ENCODE results near the gene FANCM. TPM values are rescaled to one million over a fixed set of nuclear protein-coding genes. Genes with fewer than 3 reads are reported as not detected.
"Not testable (repeated sequence)": the region's sequence is repeated elsewhere in the genome, so short reads cannot be mapped to it uniquely, and the experiment has no call there.

The FANCM gene
- total RNA-seq, 1 donor from 2014 or later = 9.9 TPM

DNA sequence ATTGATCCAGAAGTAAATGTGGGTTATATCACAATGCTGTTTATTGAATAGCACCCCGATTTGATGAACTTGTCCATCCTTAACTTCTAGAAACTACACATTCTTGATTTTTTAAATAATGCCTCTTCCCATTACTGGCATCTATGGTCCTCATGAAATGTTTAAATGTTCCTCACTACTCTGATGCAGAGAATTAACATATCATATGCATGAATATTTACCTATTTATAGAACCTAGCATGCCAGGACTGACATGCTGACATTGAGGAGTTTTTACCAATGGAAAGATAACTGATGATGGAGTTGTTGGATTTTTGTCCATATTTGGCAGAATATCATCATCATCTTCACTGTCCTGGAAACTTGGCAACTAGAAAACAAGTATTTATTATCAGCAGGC lies 74.4 kb downstream of the FANCM start:
- Mint-ChIP-seq H3K4me3 (ENCODE audit: unreplicated experiment) (no peak overlapping the region), H3K27ac (ENCODE audit: unreplicated experiment) (no peak overlapping the region), H3K4me1 (ENCODE audit: unreplicated experiment) (peaks cover 8% of the 10 kb centered on the region), H3K27me3 (ENCODE audit: unreplicated experiment) (peaks cover 2% of the 10 kb centered on the region), H3K9me3 (ENCODE audit: unreplicated experiment) (no peaks in the 10 kb centered on the region), H3K36me3 (ENCODE audit: low read depth, unreplicated experiment) (peaks cover 30% of the 10 kb centered on the region)
- DNase-seq (ENCODE audit: low spot score) = no peak
- TF ChIP-seq, protein P1, sequence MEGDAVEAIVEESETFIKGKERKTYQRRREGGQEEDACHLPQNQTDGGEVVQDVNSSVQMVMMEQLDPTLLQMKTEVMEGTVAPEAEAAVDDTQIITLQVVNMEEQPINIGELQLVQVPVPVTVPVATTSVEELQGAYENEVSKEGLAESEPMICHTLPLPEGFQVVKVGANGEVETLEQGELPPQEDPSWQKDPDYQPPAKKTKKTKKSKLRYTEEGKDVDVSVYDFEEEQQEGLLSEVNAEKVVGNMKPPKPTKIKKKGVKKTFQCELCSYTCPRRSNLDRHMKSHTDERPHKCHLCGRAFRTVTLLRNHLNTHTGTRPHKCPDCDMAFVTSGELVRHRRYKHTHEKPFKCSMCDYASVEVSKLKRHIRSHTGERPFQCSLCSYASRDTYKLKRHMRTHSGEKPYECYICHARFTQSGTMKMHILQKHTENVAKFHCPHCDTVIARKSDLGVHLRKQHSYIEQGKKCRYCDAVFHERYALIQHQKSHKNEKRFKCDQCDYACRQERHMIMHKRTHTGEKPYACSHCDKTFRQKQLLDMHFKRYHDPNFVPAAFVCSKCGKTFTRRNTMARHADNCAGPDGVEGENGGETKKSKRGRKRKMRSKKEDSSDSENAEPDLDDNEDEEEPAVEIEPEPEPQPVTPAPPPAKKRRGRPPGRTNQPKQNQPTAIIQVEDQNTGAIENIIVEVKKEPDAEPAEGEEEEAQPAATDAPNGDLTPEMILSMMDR (IDR thresholded peaks at IDR 0.05; ENCODE audit: unreplicated experiment) = no peak

DNA sequence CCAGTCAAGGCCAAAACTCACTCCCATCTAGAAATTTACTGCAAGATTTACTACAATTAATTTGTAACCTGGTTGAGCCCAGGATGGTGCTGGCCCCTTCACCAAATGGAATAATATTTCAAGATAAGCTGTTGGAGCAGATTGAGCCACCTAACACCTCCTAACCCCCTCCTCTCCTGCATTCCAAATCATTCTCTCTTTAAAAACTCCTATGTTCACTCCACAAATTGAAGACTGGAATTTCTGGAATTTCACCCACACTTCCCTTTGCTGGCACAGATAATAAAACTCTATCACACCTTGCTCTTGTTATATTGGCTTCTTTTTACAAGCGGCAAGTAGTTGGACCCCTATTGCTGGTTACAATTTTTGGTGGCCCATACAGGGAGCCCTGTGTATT lies 75.6 kb downstream of the FANCM start:
- H3K27ac Mint-ChIP-seq (ENCODE audit: unreplicated experiment) = no peak overlapping the region
- no peaks in the 10 kb centered on the region for H3K9me3 Mint-ChIP-seq (ENCODE audit: unreplicated experiment)
- peaks cover 30% of the 10 kb centered on the region for H3K36me3 Mint-ChIP-seq (ENCODE audit: low read depth, unreplicated experiment)
- peaks cover 8% of the 10 kb centered on the region for H3K4me1 Mint-ChIP-seq (ENCODE audit: unreplicated experiment)
- no peak for DNase-seq (ENCODE audit: low spot score)
- no peak overlapping the region for H3K4me3 Mint-ChIP-seq (ENCODE audit: unreplicated experiment)
- peaks cover 2% of the 10 kb centered on the region for H3K27me3 Mint-ChIP-seq (ENCODE audit: unreplicated experiment)
- TF ChIP-seq, protein P1 (IDR thresholded peaks at IDR 0.05; ENCODE audit: unreplicated experiment) = no peak

GRCh38 chr14:45212231-45212630 lies 76.5 kb downstream of the FANCM start:
- peaks cover 2% of the 10 kb centered on the region for H3K27me3 Mint-ChIP-seq (ENCODE audit: unreplicated experiment)
- DNase-seq (ENCODE audit: low spot score) = no peak
- H3K9me3 Mint-ChIP-seq (ENCODE audit: unreplicated experiment) = no peaks in the 10 kb centered on the region
- peaks cover 8% of the 10 kb centered on the region for H3K4me1 Mint-ChIP-seq (ENCODE audit: unreplicated experiment)
- H3K36me3 Mint-ChIP-seq (ENCODE audit: low read depth, unreplicated experiment) = peaks cover 26% of the 10 kb centered on the region
- peak overlapping the region; percentile 0 for H3K27ac Mint-ChIP-seq (ENCODE audit: unreplicated experiment)
- TF ChIP-seq, protein P1 (IDR thresholded peaks at IDR 0.05; ENCODE audit: unreplicated experiment) = no peak
- peak overlapping the region; percentile 28 for H3K4me3 Mint-ChIP-seq (ENCODE audit: unreplicated experiment)

DNA sequence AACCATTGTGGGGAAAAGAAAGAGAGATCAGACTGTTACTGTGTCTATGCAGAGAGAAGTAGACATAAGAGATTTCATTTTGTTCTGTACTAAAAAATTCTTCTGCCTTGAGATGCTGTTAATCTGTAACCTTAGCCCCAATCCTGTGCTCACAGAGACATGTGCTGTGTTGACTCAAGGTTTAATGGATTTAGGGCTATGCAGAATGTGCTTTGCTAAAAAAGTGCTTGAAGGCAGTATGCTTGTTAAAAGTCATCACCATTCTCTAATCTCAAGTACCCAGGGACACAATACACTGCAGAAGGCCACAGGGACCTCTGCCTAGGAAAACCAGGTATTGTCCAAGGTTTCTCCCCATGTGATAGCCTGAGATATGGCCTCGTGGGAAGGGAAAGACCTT lies 78.0 kb downstream of the FANCM start:
- H3K27ac Mint-ChIP-seq (ENCODE audit: unreplicated experiment); H3K4me3 Mint-ChIP-seq (ENCODE audit: unreplicated experiment); DNase-seq (ENCODE audit: low spot score); H3K9me3 Mint-ChIP-seq (ENCODE audit: unreplicated experiment); H3K27me3 Mint-ChIP-seq (ENCODE audit: unreplicated experiment); H3K4me1 Mint-ChIP-seq (ENCODE audit: unreplicated experiment): not testable (repeated sequence)
- peaks cover 27% of the 10 kb centered on the region for H3K36me3 Mint-ChIP-seq (ENCODE audit: low read depth, unreplicated experiment)

DNA sequence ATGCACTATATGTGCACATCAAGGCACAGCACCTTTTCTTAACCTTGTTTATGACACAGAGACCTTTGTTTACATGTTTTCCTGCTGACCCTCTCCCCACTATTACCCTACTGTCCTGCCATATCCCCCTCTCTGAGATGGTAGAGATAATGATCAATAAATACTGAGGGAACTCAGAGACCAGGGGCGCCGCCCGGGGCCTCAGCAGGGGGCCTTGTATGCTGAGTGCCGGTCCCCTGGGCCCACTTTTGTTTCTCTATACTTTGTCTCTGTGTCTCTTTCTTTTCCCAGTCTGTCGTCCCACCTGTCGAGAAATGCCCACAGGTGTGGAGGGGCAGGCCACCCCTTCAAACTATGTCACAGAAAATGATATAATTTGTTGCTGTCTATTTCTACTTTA lies 78.6 kb downstream of the FANCM start:
- DNase-seq (ENCODE audit: low spot score); H3K9me3 Mint-ChIP-seq (ENCODE audit: unreplicated experiment); H3K4me1 Mint-ChIP-seq (ENCODE audit: unreplicated experiment); H3K27ac Mint-ChIP-seq (ENCODE audit: unreplicated experiment); H3K27me3 Mint-ChIP-seq (ENCODE audit: unreplicated experiment); H3K4me3 Mint-ChIP-seq (ENCODE audit: unreplicated experiment): not testable (repeated sequence)
- peaks cover 27% of the 10 kb centered on the region for H3K36me3 Mint-ChIP-seq (ENCODE audit: low read depth, unreplicated experiment)

- Mint-ChIP-seq H3K4me1 (ENCODE audit: unreplicated experiment) (no peaks in the 10 kb centered on the region), H3K27me3 (ENCODE audit: unreplicated experiment) (no peaks in the 10 kb centered on the region), H3K36me3 (ENCODE audit: low read depth, unreplicated experiment) (peaks cover 17% of the 10 kb centered on the region), H3K27ac (ENCODE audit: unreplicated experiment) (no peak overlapping the region), H3K9me3 (ENCODE audit: unreplicated experiment) (no peaks in the 10 kb centered on the region), H3K4me3 (ENCODE audit: unreplicated experiment) (peak overlapping the region; percentile 35)
- TF ChIP-seq, protein P1 (IDR thresholded peaks at IDR 0.05; ENCODE audit: unreplicated experiment) = no peak
- DNase-seq (ENCODE audit: low spot score) = no peak
These were observed 86.9 kb downstream of the FANCM start for GRCh38 chr14:45222485-45223262.
